Caco-2 (cell line): ENCODE measurements around the gene PIP4P1. TPM values are rescaled to one million over a fixed set of nuclear protein-coding genes. Genes with fewer than 3 reads are reported as not detected.

ENCODE experiments used
- BruUV-seq: library from RNA; stranded (reverse); fragments of 400-500 nt; replicated peaks from 2 replicates; lab custom pipeline; 2021; lab: Mats Ljungman, UMichigan
- CTCF ChIA-PET: fragments of 300-600 bp; sonication (Branson Sonifier 250); formaldehyde crosslinking; loops from one replicate; lab custom pipeline; 2022; ENCODE audit warnings: antibody characterized with exemption; lab: Charles Lee
- POLR2A ChIA-PET: fragments of 300-600 bp; sonication (Branson Sonifier 250); formaldehyde crosslinking; loops from one replicate; lab custom pipeline; 2022; ENCODE audit warnings: antibody characterized with exemption; lab: Charles Lee
- DNase-seq, 2 experiments: peaks; one replicate each; pipeline versions ENCODE4 v3.0.0 to v3.0.0-alpha.2; 2020 to 2022
- H3K27me3 ChIP-seq: replicated peaks from 2 replicates; pipeline ENCODE4 v1.6.0; 2011; ENCODE audit warnings: low read length; ENCODE audit not compliant: control insufficient read depth, insufficient read depth
- H3K36me3 ChIP-seq: 2 replicates; pipeline ENCODE4 v1.5.1; 2011; ENCODE audit warnings: low read length; ENCODE audit not compliant: control insufficient read depth, insufficient read depth
- H3K4me1 ChIP-seq: fragments of 250-450 bp; sonication (Bioruptor Pico); 2 replicates; pipeline ENCODE4 v1.5.1; 2020; ENCODE audit warnings: mild to moderate bottlenecking
- H3K4me3 ChIP-seq: 2 replicates; pipeline ENCODE4 v1.5.1; 2011; ENCODE audit warnings: low read depth, mild to moderate bottlenecking, control low read depth, low read length
- H3K9me3 ChIP-seq: fragments of 250-450 bp; sonication (Bioruptor Pico); 2 replicates; pipeline ENCODE4 v1.5.1; 2020; ENCODE audit warnings: mild to moderate bottlenecking, moderate library complexity
- H3K27ac Mint-ChIP-seq: one replicate; pipeline ENCODE4 v1.8.0; 2022; ENCODE audit warnings: mixed read lengths; ENCODE audit not compliant: unreplicated experiment
- H3K27me3 Mint-ChIP-seq: one replicate; pipeline ENCODE4 v1.8.0; 2022; ENCODE audit warnings: mixed read lengths; ENCODE audit not compliant: insufficient read depth, unreplicated experiment
- H3K36me3 Mint-ChIP-seq: one replicate; pipeline ENCODE4 v1.8.0; 2022; ENCODE audit warnings: mild to moderate bottlenecking, mixed read lengths; ENCODE audit not compliant: insufficient read depth, unreplicated experiment
- H3K4me1 Mint-ChIP-seq: one replicate; pipeline ENCODE4 v1.8.0; 2022; ENCODE audit warnings: low read depth, mixed read lengths; ENCODE audit not compliant: unreplicated experiment
- H3K4me3 Mint-ChIP-seq: one replicate; pipeline ENCODE4 v1.8.0; 2022; ENCODE audit warnings: mild to moderate bottlenecking, moderate library complexity, mixed read lengths; ENCODE audit not compliant: unreplicated experiment
- H3K9me3 Mint-ChIP-seq: one replicate; pipeline ENCODE4 v1.8.0; 2022; ENCODE audit warnings: mixed read lengths; ENCODE audit not compliant: unreplicated experiment
- intact Hi-C: fragments of 100-400 bp; cut with micrococcal nuclease; formaldehyde crosslinking; loops from one replicate; pipeline ENCODE4 v1.10.0; 2022; ENCODE audit not compliant: unreplicated experiment
- total RNA-seq: library from RNA; stranded (reverse); gene quantifications from 2 replicates; pipeline ENCODE4 v1.2.3, GENCODE V29; 2022
- TF ChIP-seq, protein P1 (sequence below), 2 experiments: fragments of 200-600 bp in 1 of 2; IDR thresholded peaks; 1 replicate in 1 of 2; 2 replicates in 1 of 2; pipeline versions ENCODE4 v1.5.1 to v1.8.0; 2011 to 2022; ENCODE audit warnings: antibody characterized with exemption in 1 of 2, control low read depth in 1 of 2, inconsistent platforms in 1 of 2, low read depth in 1 of 2, low read length in 1 of 2, mild to moderate bottlenecking in 1 of 2, moderate library complexity in 1 of 2; ENCODE audit not compliant: insufficient read depth in 1 of 2, severe bottlenecking in 1 of 2, unreplicated experiment in 1 of 2

The PIP4P1 gene
- total RNA-seq, 1 experiment from 2014 or later, result 46.2 TPM

DNA sequence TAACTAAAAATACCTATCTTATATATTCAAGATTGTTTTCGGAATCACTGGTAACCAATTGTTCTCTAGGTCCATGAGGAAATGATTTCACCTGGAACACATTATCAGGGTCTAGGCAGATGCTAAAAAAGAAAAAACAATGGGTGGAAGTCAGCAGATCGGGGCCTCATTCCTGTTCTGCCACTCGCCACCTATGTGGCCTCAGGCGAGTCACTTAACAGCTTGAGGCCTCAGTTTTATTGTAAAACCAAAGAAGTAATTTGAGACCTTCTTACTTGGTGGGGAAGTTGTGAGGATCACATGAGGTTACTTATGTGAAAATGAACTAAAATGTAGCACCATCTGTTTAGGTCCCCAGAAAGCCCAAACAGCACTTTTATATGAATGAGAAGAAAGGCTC, 37.9 kb upstream of the PIP4P1 start:
- peaks cover 7% of the 10 kb centered on the region; the same call in 1 of the 2 replicates for H3K4me1 ChIP-seq
- intact Hi-C loops, result no loop called here
- H3K9me3 ChIP-seq, result no peaks in the 10 kb centered on the region
- peaks cover 17% of the 10 kb centered on the region for H3K4me1 Mint-ChIP-seq
- no peaks in the 10 kb centered on the region for H3K36me3 Mint-ChIP-seq
- DNase-seq, result no peak
- peaks cover 3% of the 10 kb centered on the region for H3K27me3 Mint-ChIP-seq
- TF ChIP-seq, protein P1, sequence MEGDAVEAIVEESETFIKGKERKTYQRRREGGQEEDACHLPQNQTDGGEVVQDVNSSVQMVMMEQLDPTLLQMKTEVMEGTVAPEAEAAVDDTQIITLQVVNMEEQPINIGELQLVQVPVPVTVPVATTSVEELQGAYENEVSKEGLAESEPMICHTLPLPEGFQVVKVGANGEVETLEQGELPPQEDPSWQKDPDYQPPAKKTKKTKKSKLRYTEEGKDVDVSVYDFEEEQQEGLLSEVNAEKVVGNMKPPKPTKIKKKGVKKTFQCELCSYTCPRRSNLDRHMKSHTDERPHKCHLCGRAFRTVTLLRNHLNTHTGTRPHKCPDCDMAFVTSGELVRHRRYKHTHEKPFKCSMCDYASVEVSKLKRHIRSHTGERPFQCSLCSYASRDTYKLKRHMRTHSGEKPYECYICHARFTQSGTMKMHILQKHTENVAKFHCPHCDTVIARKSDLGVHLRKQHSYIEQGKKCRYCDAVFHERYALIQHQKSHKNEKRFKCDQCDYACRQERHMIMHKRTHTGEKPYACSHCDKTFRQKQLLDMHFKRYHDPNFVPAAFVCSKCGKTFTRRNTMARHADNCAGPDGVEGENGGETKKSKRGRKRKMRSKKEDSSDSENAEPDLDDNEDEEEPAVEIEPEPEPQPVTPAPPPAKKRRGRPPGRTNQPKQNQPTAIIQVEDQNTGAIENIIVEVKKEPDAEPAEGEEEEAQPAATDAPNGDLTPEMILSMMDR (IDR thresholded peaks at IDR 0.05; ENCODE audit: insufficient read depth in 1 of 2, low read depth in 1 of 2, low read length in 1 of 2, severe bottlenecking in 1 of 2, unreplicated experiment in 1 of 2), result no peak
- H3K9me3 Mint-ChIP-seq, result peaks cover 6% of the 10 kb centered on the region
- CTCF ChIA-PET, result no interaction called here
- BruUV-seq, result no TSS peak
- no peak overlapping the region for H3K4me3 Mint-ChIP-seq
- H3K27ac Mint-ChIP-seq, result no peak overlapping the region
- H3K4me3 ChIP-seq, result no peak overlapping the region
- H3K36me3 ChIP-seq, result no peaks in the 10 kb centered on the region
- POLR2A ChIA-PET, result no interaction called here
- H3K27me3 ChIP-seq, result no peaks in the 10 kb centered on the region

DNA sequence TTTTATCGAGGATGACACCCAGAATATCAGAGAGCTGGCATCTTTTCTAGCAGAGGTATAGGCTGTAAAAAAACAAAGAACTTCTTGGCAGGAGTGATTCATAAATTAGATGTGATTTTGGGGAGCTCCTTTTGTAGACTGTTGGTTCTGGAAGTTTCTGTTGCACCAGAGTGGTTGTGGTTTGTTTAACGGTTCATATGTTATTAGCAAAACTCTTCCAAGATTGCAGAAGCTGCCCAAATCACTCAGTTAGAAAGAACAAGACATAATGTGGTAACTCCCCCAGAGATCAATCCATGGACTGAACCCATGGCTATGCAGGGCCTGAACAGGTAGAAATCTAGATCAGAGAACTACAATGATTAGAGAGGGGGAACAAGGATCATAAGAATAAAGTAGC, 37.4 kb upstream of the PIP4P1 start:
- Mint-ChIP-seq H3K9me3 (peaks cover 6% of the 10 kb centered on the region), H3K27ac (no peak overlapping the region), H3K4me1 (peaks cover 12% of the 10 kb centered on the region), H3K27me3 (peaks cover 3% of the 10 kb centered on the region), H3K36me3 (no peaks in the 10 kb centered on the region), H3K4me3 (no peak overlapping the region)
- ChIA-PET POLR2A (no interaction called here), CTCF (no interaction called here)
- no TSS peak for BruUV-seq
- intact Hi-C loops, result no loop called here
- H3K4me1 ChIP-seq, result peaks cover 7% of the 10 kb centered on the region; the same call in 1 of the 2 replicates
- no peaks in the 10 kb centered on the region for H3K27me3 ChIP-seq
- TF ChIP-seq, protein P1 (IDR thresholded peaks at IDR 0.05; ENCODE audit: insufficient read depth in 1 of 2, low read depth in 1 of 2, low read length in 1 of 2, severe bottlenecking in 1 of 2, unreplicated experiment in 1 of 2), result no peak
- DNase-seq, result no peak
- no peak overlapping the region for H3K4me3 ChIP-seq
- H3K36me3 ChIP-seq, result no peaks in the 10 kb centered on the region
- H3K9me3 ChIP-seq, result no peaks in the 10 kb centered on the region

DNA sequence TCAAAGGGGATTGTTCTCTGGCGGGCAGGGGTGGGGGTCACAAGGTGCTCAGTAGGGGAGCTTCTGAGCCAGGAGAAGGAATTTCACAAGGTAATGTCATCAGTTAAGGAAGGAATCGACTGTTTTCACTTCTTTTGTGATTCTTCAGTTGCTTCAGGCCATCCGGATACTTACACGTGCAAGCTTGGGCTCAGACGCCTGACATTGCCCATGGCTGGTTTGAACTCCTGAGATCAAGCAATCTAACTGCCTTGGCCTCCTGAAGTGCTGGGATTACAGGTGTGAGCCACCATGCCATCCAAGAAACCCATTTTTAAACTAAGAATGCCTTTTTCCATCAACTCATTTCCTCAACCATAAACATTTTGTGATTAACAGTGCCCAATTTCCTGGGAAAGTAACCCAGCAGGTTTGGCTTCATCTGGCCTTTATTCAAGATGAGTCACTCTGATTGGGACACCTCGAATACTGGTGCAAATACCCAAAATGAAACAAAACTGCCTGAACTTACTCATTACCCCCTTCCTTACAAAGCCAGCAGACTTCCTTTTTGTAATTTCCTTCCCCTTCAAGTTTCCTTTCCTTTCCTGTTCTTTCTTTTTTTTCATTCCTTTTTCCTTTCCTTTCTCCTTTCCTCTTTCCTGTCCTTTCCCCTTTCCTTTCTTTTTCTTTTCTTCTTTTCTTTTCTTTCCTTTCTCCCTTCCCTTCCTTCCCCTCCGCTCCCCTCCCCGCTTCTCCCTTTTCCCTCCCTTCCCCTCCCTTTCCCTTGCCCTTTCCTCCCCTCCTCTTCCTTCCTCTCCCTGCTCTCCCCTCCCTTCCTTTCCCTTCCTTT, 33.9 kb upstream of the PIP4P1 start:
- no TSS peak for BruUV-seq
- Mint-ChIP-seq H3K4me3 (no peak overlapping the region), H3K27ac (no peak overlapping the region), H3K9me3 (peaks cover 6% of the 10 kb centered on the region), H3K36me3 (no peaks in the 10 kb centered on the region), H3K27me3 (no peaks in the 10 kb centered on the region), H3K4me1 (peaks cover 15% of the 10 kb centered on the region)
- H3K4me1 ChIP-seq, result peaks cover 13% of the 10 kb centered on the region
- TF ChIP-seq, protein P1 (IDR thresholded peaks at IDR 0.05; ENCODE audit: insufficient read depth in 1 of 2, low read depth in 1 of 2, low read length in 1 of 2, severe bottlenecking in 1 of 2, unreplicated experiment in 1 of 2), result no peak
- H3K27me3 ChIP-seq, result no peaks in the 10 kb centered on the region
- POLR2A ChIA-PET, result no interaction called here
- CTCF ChIA-PET, result no interaction called here
- no peaks in the 10 kb centered on the region for H3K36me3 ChIP-seq
- no peak overlapping the region for H3K4me3 ChIP-seq
- no peaks in the 10 kb centered on the region for H3K9me3 ChIP-seq
- intact Hi-C loops, result no loop called here
- DNase-seq, result no peak
